WTC11 (cell line): ENCODE measurements around the gene SLC2A11. TPM values are rescaled to one million over a fixed set of nuclear protein-coding genes. Genes with fewer than 3 reads are reported as not detected.

Source experiments
- ATAC-seq: fragments of 200-7000 bp; cut with Tn5 transposase; 2 replicates; pipeline ENCODE4 v1.10.0; 2021; ENCODE audit warnings: mild to moderate bottlenecking, moderate library complexity
- CTCF ChIA-PET: fragments of 300-600 bp; sonication (Branson Sonifier 250); formaldehyde crosslinking; loops from one replicate; lab custom pipeline; 2021; ENCODE audit warnings: antibody characterized with exemption; lab: Charles Lee
- POLR2A ChIA-PET: fragments of 350-600 bp; sonication (Branson Sonifier 250); formaldehyde crosslinking; loops from one replicate; lab custom pipeline; 2021; ENCODE audit warnings: antibody characterized with exemption; lab: Charles Lee
- DNase-seq: peaks from one replicate; pipeline ENCODE4 v3.0.0; 2021; ENCODE audit warnings: low spot score
- H3K27ac Mint-ChIP-seq: 2 replicates; pipeline ENCODE4 v1.8.0; 2021; ENCODE audit warnings: mixed read lengths
- H3K27me3 Mint-ChIP-seq: 2 replicates; pipeline ENCODE4 v1.8.0; 2021; ENCODE audit warnings: low read depth, mild to moderate bottlenecking, moderate library complexity, mixed read lengths
- H3K36me3 Mint-ChIP-seq: 2 replicates; pipeline ENCODE4 v1.8.0; 2021; ENCODE audit warnings: mixed read lengths
- H3K4me1 Mint-ChIP-seq: 2 replicates; pipeline ENCODE4 v1.8.0; 2022; ENCODE audit warnings: mixed read lengths
- H3K4me3 Mint-ChIP-seq: 2 replicates; pipeline ENCODE4 v1.8.0; 2021; ENCODE audit warnings: mild to moderate bottlenecking, moderate library complexity, mixed read lengths
- H3K9me3 Mint-ChIP-seq: 2 replicates; pipeline ENCODE4 v1.8.0; 2021; ENCODE audit warnings: mixed read lengths
- ATF1 ChIP-seq: sonication (generic); formaldehyde crosslinking; IDR thresholded peaks from 2 replicates; pipeline ENCODE4 v1.8.1; 2023; ENCODE audit warnings: mild to moderate bottlenecking, moderate library complexity, missing genetic modification reagents
- CREM ChIP-seq: sonication (generic); formaldehyde crosslinking; IDR thresholded peaks from 2 replicates; pipeline ENCODE4 v1.8.1; 2022; ENCODE audit warnings: mild to moderate bottlenecking, missing genetic modification reagents, moderate library complexity
- ELF4 ChIP-seq: sonication (generic); formaldehyde crosslinking; IDR thresholded peaks from 2 replicates; pipeline ENCODE4 v1.8.1; 2022; ENCODE audit warnings: low read depth, mild to moderate bottlenecking, moderate library complexity, missing genetic modification reagents
- FOXJ3 ChIP-seq: sonication (generic); formaldehyde crosslinking; IDR thresholded peaks from 2 replicates; pipeline ENCODE4 v1.9.0; 2021; ENCODE audit warnings: missing genetic modification reagents, mild to moderate bottlenecking, borderline replicate concordance
- GRHL2 ChIP-seq: fragments of 250-450 bp; sonication (Bioruptor Pico); IDR thresholded peaks from 2 replicates; pipeline ENCODE4 v1.8.0; 2022; ENCODE audit warnings: mild to moderate bottlenecking, moderate library complexity; ENCODE audit not compliant: insufficient replicate concordance, severe bottlenecking
- MLX ChIP-seq: sonication (generic); formaldehyde crosslinking; IDR thresholded peaks from 2 replicates; pipeline ENCODE4 v1.8.1; 2023; ENCODE audit warnings: mild to moderate bottlenecking, missing genetic modification reagents, moderate library complexity
- PRRX2 ChIP-seq: fragments of 250-450 bp; sonication (Bioruptor Pico); IDR thresholded peaks from 2 replicates; pipeline ENCODE4 v1.8.0; 2021; ENCODE audit warnings: mild to moderate bottlenecking
- RELA ChIP-seq: sonication (generic); formaldehyde crosslinking; IDR thresholded peaks from 2 replicates; pipeline ENCODE4 v1.8.1; 2022; ENCODE audit warnings: missing genetic modification reagents, mild to moderate bottlenecking, borderline replicate concordance
- SOX15 ChIP-seq: fragments of 250-450 bp; sonication (Bioruptor Pico); IDR thresholded peaks from 2 replicates; pipeline ENCODE4 v1.9.0; 2021; ENCODE audit warnings: mild to moderate bottlenecking
- TP53 ChIP-seq: sonication (generic); formaldehyde crosslinking; IDR thresholded peaks from 2 replicates; pipeline ENCODE4 v1.8.1; 2023; ENCODE audit warnings: mild to moderate bottlenecking, missing genetic modification reagents
- ZMAT4 ChIP-seq: fragments of 250-450 bp; sonication (Bioruptor Pico); IDR thresholded peaks from 2 replicates; pipeline ENCODE4 v1.9.0; 2021; ENCODE audit warnings: mild to moderate bottlenecking
- ZNF232 ChIP-seq: sonication (generic); formaldehyde crosslinking; IDR thresholded peaks from 2 replicates; pipeline ENCODE4 v1.8.0; 2022; ENCODE audit warnings: mild to moderate bottlenecking, missing genetic modification reagents
- ZNF317 ChIP-seq: sonication (generic); formaldehyde crosslinking; IDR thresholded peaks from 2 replicates; pipeline ENCODE4 v1.8.1; 2023; ENCODE audit warnings: low read depth, mild to moderate bottlenecking, moderate library complexity, missing genetic modification reagents, borderline replicate concordance
- ZNF532 ChIP-seq: fragments of 250-450 bp; sonication (Bioruptor Pico); IDR thresholded peaks from 2 replicates; pipeline ENCODE4 v1.9.0; 2021; ENCODE audit warnings: mild to moderate bottlenecking, borderline replicate concordance
- ZNF671 ChIP-seq: fragments of 250-450 bp; sonication (Bioruptor Pico); IDR thresholded peaks from 2 replicates; pipeline ENCODE4 v1.8.0; 2021; ENCODE audit warnings: mild to moderate bottlenecking
- total RNA-seq: library from RNA; stranded (reverse); gene quantifications from 3 replicates; pipeline ENCODE4 v1.2.3, GENCODE V29; 2021
- TF ChIP-seq, protein P1 (sequence below): sonication (generic); formaldehyde crosslinking; IDR thresholded peaks from 2 replicates; pipeline ENCODE4 v1.8.1; 2022; ENCODE audit warnings: mild to moderate bottlenecking, missing genetic modification reagents, moderate library complexity, borderline replicate concordance
- TF ChIP-seq, protein P2 (sequence below): fragments of 250-450 bp; sonication (Bioruptor Pico); IDR thresholded peaks from 2 replicates; pipeline ENCODE4 v2.1.2; 2022; ENCODE audit warnings: mild to moderate bottlenecking, moderate library complexity
- TF ChIP-seq, protein P3 (sequence below): sonication (generic); formaldehyde crosslinking; IDR thresholded peaks from 2 replicates; pipeline ENCODE4 v1.8.0; 2023; ENCODE audit warnings: missing genetic modification reagents
- TF ChIP-seq, protein P4 (sequence below): sonication (generic); formaldehyde crosslinking; IDR thresholded peaks from 2 replicates; pipeline ENCODE4 v1.8.0; 2022; ENCODE audit warnings: missing genetic modification reagents
- TF ChIP-seq, protein P5 (sequence below): sonication (generic); formaldehyde crosslinking; IDR thresholded peaks from 2 replicates; pipeline ENCODE4 v1.8.0; 2023; ENCODE audit warnings: missing genetic modification reagents, mild to moderate bottlenecking, borderline replicate concordance

Gene SLC2A11
- total RNA-seq, 1 experiment from 2014 or later: 19.9 TPM

GRCh38 chr22:23868580-23868979, 10.9 kb downstream of the SLC2A11 start:
- Mint-ChIP-seq H3K36me3 (peaks cover 34% of the 10 kb centered on the region), H3K9me3 (no peaks in the 10 kb centered on the region), H3K27ac (no peak overlapping the region), H3K4me1 (0 out of 2 replicates have a peak, but pooled peaks cover 2% of the 10 kb centered on the region), H3K4me3 (no peak overlapping the region), H3K27me3 (no peaks in the 10 kb centered on the region)
- ChIA-PET CTCF (interaction anchor here (0.6 to 1.6 kb wide), 3 partner anchors 11 to 25 kb away, joined by 3 to 8 read pairs (median 7); partner anchors contain the start of genes MIF and SLC2A11), POLR2A (no interaction called here)
- no peak for DNase-seq
- ATAC-seq: no peak; the same call in 1 of the 2 replicates
- TF ChIP-seq, protein P1, sequence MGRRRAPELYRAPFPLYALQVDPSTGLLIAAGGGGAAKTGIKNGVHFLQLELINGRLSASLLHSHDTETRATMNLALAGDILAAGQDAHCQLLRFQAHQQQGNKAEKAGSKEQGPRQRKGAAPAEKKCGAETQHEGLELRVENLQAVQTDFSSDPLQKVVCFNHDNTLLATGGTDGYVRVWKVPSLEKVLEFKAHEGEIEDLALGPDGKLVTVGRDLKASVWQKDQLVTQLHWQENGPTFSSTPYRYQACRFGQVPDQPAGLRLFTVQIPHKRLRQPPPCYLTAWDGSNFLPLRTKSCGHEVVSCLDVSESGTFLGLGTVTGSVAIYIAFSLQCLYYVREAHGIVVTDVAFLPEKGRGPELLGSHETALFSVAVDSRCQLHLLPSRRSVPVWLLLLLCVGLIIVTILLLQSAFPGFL (CRISPR knock-in tag): no peak
- TF ChIP-seq ZNF532 (CRISPR knock-in tag) (no peak), ZMAT4 (no peak), ZNF671 (no peak), CREM (CRISPR knock-in tag) (no peak), PRRX2 (CRISPR knock-in tag) (no peak), GRHL2 (CRISPR knock-in tag) (no peak), ATF1 (CRISPR knock-in tag) (no peak), MLX (CRISPR knock-in tag) (no peak), ELF4 (CRISPR knock-in tag) (no peak), SOX15 (CRISPR knock-in tag) (no peak), RELA (no peak), ZNF232 (no peak), ZNF317 (CRISPR knock-in tag) (no peak), TP53 (CRISPR knock-in tag) (no peak), FOXJ3 (CRISPR knock-in tag) (no peak)
- TF ChIP-seq, protein P2, sequence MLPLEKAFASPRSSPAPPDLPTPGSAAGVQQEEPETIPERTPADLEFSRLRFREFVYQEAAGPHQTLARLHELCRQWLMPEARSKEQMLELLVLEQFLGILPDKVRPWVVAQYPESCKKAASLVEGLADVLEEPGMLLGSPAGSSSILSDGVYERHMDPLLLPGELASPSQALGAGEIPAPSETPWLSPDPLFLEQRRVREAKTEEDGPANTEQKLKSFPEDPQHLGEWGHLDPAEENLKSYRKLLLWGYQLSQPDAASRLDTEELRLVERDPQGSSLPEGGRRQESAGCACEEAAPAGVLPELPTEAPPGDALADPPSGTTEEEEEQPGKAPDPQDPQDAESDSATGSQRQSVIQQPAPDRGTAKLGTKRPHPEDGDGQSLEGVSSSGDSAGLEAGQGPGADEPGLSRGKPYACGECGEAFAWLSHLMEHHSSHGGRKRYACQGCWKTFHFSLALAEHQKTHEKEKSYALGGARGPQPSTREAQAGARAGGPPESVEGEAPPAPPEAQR (CRISPR knock-in tag): no peak
- TF ChIP-seq, protein P3, sequence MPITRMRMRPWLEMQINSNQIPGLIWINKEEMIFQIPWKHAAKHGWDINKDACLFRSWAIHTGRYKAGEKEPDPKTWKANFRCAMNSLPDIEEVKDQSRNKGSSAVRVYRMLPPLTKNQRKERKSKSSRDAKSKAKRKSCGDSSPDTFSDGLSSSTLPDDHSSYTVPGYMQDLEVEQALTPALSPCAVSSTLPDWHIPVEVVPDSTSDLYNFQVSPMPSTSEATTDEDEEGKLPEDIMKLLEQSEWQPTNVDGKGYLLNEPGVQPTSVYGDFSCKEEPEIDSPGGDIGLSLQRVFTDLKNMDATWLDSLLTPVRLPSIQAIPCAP: no peak
- TF ChIP-seq, protein P4, sequence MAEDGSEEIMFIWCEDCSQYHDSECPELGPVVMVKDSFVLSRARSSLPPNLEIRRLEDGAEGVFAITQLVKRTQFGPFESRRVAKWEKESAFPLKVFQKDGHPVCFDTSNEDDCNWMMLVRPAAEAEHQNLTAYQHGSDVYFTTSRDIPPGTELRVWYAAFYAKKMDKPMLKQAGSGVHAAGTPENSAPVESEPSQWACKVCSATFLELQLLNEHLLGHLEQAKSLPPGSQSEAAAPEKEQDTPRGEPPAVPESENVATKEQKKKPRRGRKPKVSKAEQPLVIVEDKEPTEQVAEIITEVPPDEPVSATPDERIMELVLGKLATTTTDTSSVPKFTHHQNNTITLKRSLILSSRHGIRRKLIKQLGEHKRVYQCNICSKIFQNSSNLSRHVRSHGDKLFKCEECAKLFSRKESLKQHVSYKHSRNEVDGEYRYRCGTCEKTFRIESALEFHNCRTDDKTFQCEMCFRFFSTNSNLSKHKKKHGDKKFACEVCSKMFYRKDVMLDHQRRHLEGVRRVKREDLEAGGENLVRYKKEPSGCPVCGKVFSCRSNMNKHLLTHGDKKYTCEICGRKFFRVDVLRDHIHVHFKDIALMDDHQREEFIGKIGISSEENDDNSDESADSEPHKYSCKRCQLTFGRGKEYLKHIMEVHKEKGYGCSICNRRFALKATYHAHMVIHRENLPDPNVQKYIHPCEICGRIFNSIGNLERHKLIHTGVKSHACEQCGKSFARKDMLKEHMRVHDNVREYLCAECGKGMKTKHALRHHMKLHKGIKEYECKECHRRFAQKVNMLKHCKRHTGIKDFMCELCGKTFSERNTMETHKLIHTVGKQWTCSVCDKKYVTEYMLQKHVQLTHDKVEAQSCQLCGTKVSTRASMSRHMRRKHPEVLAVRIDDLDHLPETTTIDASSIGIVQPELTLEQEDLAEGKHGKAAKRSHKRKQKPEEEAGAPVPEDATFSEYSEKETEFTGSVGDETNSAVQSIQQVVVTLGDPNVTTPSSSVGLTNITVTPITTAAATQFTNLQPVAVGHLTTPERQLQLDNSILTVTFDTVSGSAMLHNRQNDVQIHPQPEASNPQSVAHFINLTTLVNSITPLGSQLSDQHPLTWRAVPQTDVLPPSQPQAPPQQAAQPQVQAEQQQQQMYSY: no peak
- TF ChIP-seq, protein P5, sequence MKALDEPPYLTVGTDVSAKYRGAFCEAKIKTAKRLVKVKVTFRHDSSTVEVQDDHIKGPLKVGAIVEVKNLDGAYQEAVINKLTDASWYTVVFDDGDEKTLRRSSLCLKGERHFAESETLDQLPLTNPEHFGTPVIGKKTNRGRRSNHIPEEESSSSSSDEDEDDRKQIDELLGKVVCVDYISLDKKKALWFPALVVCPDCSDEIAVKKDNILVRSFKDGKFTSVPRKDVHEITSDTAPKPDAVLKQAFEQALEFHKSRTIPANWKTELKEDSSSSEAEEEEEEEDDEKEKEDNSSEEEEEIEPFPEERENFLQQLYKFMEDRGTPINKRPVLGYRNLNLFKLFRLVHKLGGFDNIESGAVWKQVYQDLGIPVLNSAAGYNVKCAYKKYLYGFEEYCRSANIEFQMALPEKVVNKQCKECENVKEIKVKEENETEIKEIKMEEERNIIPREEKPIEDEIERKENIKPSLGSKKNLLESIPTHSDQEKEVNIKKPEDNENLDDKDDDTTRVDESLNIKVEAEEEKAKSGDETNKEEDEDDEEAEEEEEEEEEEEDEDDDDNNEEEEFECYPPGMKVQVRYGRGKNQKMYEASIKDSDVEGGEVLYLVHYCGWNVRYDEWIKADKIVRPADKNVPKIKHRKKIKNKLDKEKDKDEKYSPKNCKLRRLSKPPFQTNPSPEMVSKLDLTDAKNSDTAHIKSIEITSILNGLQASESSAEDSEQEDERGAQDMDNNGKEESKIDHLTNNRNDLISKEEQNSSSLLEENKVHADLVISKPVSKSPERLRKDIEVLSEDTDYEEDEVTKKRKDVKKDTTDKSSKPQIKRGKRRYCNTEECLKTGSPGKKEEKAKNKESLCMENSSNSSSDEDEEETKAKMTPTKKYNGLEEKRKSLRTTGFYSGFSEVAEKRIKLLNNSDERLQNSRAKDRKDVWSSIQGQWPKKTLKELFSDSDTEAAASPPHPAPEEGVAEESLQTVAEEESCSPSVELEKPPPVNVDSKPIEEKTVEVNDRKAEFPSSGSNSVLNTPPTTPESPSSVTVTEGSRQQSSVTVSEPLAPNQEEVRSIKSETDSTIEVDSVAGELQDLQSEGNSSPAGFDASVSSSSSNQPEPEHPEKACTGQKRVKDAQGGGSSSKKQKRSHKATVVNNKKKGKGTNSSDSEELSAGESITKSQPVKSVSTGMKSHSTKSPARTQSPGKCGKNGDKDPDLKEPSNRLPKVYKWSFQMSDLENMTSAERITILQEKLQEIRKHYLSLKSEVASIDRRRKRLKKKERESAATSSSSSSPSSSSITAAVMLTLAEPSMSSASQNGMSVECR (CRISPR knock-in tag): no peak
